COR-L47 (cell line): ENCODE data around the gene AGBL1.

Source experiments
- DNase-seq: peaks from one replicate; lab custom pipeline; 2025; lab: John Stamatoyannopoulos, UW

The AGBL1 gene

GRCh38 chr15:86079508-86080266 is at the start of gene AGBL1:
TSS of gene AGBL1 (plus strand) at chr15:86079871.
- no peak for DNase-seq

GRCh38 chr15:86034904-86035303 is 44.8 kb upstream of the AGBL1 start:
- no peak for DNase-seq

- no peak for DNase-seq
Observed at GRCh38 chr15:86036243-86036642, 43.4 kb upstream of the AGBL1 start.

- DNase-seq: no peak
Observed at GRCh38 chr15:86038491-86038890, 41.2 kb upstream of the AGBL1 start.

GRCh38 chr15:86040356-86041033 is 39.2 kb upstream of the AGBL1 start:
- no peak for DNase-seq

GRCh38 chr15:86041399-86041798 is 38.3 kb upstream of the AGBL1 start:
- DNase-seq: no peak

- DNase-seq: no peak
Observed at GRCh38 chr15:86042226-86042625, 37.4 kb upstream of the AGBL1 start.

- DNase-seq: no peak
Observed at GRCh38 chr15:86044981-86045380, 34.7 kb upstream of the AGBL1 start.

GRCh38 chr15:86054338-86054737 is 25.3 kb upstream of the AGBL1 start:
- no peak for DNase-seq

- no peak for DNase-seq
Observed at GRCh38 chr15:86055688-86056087, 24.0 kb upstream of the AGBL1 start.

GRCh38 chr15:86059851-86060250 is 19.8 kb upstream of the AGBL1 start:
- DNase-seq: no peak

- no peak for DNase-seq
Observed at GRCh38 chr15:86060674-86061073, 19.0 kb upstream of the AGBL1 start.

- no peak for DNase-seq
Observed at GRCh38 chr15:86061581-86061980, 18.1 kb upstream of the AGBL1 start.

GRCh38 chr15:86062646-86063243 is 16.9 kb upstream of the AGBL1 start:
- DNase-seq: no peak

GRCh38 chr15:86063356-86064095 is 16.1 kb upstream of the AGBL1 start:
- DNase-seq: no peak

GRCh38 chr15:86064326-86064725 is 15.3 kb upstream of the AGBL1 start:
- no peak for DNase-seq

GRCh38 chr15:86066174-86066834 is 13.4 kb upstream of the AGBL1 start:
- no peak for DNase-seq

GRCh38 chr15:86073281-86073680 is 6.4 kb upstream of the AGBL1 start:
- DNase-seq: no peak

- DNase-seq: no peak
Observed at GRCh38 chr15:86076468-86076867, 3.2 kb upstream of the AGBL1 start.

- no peak for DNase-seq
Observed at GRCh38 chr15:86077070-86077469, 2.6 kb upstream of the AGBL1 start.

GRCh38 chr15:86080302-86080701 is 631 bp downstream of the AGBL1 start:
- no peak for DNase-seq
